Amniotic epithelial cell (primary cell): Measurements from ENCODE around the gene NRSN2.

ENCODE experiments used
- DNase-seq: peaks from one replicate; pipeline ENCODE4 v3.0.0-alpha.2; 2010; ENCODE audit warnings: low read depth

Gene NRSN2, protein sequence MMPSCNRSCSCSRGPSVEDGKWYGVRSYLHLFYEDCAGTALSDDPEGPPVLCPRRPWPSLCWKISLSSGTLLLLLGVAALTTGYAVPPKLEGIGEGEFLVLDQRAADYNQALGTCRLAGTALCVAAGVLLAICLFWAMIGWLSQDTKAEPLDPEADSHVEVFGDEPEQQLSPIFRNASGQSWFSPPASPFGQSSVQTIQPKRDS

DNA sequence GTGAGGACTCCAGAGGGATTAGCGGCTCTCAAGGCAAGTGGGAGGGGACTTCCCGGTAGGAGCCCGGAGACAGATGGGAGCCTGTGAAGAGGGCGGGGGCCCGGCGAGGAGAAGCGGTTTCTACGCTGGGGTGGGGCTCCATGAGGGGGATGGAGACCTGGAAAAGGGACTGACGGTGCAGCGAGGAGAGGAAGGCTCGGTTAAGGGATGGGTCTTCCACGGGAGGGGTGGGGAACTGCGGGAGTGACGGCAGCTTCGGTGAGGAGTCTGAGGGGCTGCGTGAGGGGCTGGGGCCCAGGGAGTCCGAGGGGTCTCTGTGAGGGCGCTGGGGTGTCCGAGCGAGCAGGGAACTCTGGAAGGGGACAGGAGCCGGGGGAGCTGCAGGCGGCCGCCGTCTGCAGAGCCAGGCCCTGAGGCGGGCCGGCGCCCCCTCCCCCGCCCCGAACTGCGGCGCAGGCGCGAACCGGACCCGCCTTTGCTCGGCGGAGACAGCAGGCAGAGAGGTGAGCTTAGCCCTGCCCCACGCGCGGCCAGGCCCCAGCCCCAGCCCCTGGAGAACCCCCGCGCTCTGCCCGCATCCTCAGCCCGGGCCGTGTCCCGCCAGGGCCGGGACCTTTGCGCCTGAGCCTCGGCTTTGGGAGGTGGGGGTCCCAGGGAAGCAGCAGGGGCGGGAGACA lies at the start of gene NRSN2:
Gene NRSN2 (plus strand): TSS at position 472 of the 677 bp plus-strand sequence. CDS start 2,533 bp downstream, outside the sequence.
- peak; percentile 61 for DNase-seq

DNA sequence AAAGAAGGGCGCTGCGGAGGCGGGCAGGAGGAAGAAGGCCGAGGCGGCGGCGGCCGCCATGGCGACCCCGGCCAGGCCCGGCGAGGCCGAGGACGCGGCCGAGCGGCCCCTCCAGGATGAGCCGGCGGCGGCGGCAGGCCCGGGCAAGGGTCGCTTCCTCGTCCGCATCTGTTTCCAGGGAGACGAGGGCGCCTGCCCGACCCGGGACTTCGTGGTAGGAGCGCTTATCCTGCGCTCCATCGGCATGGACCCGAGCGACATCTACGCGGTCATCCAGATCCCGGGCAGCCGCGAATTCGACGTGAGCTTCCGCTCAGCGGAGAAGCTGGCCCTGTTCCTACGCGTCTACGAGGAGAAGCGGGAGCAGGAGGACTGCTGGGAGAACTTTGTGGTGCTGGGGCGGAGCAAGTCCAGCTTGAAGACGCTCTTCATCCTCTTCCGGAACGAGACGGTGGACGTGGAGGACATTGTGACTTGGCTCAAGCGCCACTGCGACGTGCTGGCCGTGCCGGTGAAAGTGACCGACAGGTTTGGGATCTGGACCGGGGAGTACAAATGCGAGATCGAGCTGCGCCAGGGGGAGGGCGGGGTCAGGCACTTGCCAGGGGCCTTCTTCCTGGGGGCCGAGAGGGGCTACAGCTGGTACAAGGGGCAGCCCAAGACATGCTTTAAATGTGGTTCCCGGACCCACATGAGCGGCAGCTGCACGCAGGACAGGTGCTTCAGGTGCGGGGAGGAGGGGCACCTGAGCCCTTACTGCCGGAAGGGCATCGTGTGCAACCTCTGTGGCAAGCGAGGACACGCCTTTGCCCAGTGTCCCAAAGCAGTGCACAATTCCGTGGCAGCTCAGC lies 48.8 kb upstream of the NRSN2 start:
- DNase-seq = peak; percentile 62

DNA sequence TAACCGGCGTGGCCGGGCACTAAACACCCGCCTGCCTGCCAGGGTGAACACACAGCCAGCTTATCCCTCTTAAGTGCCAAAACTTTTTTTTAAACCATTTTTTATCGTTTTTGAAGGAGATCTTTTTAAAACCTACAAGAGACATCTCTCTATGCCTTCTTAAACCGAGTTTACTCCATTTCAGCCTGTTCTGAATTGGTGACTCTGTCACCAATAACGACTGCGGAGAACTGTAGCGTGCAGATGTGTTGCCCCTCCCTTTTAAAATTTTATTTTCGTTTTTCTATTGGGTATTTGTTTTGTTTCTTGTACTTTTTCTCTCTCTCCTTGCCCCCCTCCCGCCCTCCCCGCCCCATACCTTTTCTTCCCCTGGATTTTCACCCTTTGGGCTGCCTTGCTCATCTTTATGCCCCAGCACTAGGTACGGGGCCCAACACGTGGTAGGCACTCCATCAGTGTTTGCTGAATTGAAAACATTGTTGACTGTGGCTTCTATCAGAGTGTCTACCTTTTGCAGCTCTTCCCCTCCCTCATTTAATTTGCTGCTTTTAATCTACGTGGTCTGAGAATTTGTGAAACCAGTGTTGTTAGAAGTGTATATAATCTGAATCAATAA lies 48.0 kb upstream of the NRSN2 start:
- DNase-seq = no peak

DNA sequence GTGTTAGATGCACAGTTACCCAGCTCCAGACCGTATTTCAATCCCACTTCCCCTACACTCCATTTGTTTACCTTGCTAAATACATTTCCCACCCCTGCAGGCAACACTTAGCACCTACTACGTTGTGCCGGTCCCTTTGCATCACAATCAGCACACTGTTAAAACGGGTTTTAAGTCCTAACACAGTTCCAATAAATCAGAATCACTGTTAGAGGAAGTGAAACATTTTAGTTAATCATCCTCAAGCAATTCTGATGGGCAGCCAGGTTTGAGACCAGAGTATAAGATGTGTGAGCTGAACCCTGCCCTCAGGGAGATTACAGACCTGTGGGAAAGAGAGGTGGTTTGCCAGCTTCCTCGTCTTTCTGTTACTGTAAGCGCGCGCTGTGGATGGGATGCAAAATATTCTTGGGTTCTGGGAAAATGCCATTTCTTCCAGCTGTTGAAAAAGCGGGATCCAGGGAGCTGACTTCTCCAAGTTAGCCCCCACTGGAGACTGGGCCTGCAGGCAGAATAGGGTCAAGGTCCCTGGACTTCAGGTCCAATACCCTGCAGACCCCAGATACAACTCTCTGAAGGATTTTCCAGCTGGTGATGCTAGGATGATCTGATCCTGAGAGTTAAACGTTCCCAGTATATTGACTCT lies 46.4 kb upstream of the NRSN2 start:
- no peak for DNase-seq

DNA sequence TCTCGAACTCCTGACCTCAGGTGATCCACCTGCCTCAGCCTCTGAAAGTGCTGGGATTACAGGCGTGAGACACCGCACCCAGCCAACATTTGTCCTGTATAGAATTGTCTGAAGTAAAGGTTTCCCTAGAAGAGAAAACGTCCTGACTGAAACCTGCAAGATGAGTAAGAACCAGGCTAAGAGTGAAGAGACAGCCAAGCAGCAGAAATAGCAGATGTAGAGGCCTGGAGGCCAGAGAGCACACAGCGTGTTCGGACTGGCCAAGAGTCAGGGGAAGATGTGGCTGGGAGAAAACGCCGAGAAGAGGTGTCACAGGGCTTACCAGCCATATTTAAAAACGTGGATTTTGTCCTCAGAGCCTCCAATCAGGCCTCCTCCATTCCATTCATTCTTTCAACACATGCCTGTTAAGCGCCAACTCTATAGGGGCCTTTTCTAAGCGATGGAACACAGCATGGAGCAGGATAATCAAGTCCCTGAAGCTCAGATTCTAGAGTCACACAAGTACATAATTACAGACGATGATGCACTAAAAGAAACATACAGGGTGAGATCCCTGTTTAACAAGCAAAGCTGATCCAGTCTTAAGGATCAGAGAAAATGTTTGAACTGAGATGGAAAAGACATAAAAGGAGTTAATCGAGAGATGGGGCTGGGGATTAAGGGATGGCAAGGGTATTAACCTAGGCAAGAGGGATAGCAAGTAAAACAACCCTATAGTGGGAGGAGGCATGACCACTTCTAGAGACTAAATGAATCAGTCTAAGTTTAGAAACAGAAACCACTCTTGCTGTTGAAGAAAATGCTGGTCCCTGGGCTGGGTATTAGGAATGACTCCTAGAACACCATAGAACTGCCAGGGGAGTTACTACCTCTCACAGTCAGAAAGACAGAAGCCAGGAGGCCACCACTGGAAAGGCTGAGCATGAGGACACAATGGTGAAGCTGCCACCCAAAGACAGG lies 44.7 kb upstream of the NRSN2 start:
- DNase-seq = no peak

DNA sequence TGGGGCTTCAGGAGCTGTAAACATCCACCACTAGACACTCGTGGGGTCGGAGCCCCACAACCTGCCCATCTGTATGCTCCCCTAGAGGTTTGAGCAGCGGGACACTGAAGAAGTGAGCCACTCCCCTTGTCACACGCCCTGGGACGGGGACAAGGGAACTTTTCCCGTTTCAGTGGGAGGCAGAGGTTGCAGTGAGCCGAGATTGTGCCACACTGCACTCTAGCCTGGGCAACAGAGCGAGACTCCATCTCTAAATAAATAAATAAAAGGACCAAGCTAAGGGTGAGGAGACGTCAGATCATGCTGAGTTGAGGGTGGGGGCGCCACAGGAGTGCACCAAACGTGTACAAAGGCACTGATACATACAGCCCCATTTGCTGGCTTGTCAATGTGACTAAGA lies 41.2 kb upstream of the NRSN2 start:
- DNase-seq = no peak

DNA sequence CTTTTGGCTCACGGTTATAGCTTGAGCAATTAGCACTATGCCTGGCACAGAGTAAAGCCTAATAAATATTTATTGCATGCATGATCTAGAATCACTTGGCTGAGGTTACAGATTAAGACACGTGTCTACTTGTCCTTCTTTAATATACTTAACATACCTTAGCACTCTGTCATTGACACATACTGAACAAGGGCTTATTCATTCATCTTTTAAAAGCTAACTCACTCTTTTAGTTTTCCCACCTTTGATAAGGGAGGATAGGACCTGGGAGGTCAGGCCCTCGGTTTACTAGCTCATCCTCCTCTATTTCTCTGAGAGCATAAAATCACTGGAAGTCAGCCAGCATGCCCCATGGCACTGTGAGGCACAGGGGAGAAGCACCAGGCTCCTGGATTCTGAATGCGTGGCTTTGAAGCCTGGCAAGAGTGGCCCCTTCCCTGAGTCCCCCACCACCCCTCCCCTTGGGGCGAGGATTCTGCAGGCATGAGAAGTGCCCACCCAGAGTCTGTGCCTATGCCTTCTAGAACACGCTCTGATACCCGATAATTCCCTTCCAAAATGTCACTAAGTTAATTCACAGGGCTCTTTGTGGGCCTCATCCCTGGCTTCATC lies 38.4 kb upstream of the NRSN2 start:
- no peak for DNase-seq

DNA sequence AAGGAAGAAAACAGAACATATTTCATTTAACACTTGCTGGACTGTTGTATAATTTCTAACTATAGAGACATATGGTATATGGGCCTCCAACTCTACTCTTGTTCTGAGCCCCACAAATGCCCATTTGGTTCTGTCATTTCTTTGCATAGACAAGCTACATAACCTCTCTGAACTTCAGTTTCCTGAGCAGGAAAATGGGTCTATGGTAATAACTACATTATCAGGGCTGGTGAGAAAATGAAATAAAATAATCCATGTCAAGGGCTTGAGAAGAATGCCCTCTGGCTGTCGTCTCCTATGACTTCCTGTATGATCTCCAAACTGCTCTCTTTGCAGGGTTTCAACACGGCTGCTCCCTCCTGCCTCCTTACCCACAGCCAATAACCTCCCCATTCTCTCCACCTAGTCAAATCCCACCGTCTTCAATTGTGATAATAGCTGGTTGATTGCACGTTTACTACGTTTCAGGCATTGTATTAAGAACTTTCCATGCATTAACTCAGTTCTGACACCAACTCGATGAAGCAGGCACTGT lies 37.5 kb upstream of the NRSN2 start:
- peak; percentile 48 for DNase-seq

DNA sequence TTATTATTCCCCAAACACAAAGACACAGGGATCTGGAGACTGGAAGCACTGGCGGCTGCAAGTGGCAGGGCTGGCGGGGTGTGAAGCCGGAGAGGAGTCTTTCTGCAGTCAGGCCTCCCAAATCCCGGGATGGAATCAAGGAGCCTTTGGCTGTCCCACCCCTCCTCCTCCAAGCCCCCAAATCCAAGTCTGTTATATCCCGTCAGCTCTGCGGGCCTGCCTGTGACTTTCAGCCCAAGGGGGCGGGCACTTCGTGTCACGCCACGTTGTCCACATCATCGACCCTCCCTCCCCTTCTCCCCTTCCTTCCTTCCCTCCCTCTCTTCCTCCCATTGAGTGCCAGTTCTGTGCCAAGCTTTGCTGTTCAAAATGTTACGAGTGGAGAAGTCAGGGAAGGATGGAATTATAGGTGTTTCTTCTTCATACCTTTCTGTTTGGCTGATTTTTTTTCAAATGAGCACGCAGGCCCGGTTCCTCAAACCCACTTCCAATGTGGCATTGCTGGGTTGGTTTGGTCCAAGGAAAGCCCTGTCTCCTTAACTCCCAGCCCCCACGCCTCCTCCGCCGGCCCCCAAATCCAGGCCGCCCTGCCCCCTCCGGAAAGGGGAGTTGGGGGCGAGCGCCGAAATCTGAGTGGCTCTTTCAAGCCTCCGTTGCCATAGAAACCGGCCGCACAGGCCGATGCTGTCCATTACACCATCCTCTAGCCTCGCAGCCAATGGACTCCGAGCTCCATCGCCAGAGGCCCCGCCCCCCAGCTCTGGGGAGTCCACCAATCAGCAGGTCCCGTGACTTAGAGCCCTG lies 36.9 kb upstream of the NRSN2 start:
- DNase-seq = peak; percentile 98

DNA sequence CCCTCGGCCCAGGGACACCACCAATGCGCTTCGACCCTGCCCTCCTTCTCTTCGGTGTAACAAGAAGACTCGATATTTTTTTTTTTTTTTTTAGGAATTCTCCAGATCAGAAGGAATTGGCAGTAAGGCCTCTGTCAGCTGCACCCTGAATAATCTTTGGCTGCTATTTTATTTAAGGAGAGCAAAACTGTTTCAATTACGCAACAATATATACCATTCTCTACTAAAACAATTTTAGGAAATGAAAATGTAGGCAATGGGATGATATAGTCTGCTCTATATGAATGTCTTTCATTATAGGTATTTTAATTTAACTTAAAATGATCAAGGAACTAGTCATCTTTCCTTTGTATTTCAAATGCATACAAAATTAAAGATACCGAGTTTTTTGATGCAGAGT lies 36.3 kb upstream of the NRSN2 start:
- no peak for DNase-seq

DNA sequence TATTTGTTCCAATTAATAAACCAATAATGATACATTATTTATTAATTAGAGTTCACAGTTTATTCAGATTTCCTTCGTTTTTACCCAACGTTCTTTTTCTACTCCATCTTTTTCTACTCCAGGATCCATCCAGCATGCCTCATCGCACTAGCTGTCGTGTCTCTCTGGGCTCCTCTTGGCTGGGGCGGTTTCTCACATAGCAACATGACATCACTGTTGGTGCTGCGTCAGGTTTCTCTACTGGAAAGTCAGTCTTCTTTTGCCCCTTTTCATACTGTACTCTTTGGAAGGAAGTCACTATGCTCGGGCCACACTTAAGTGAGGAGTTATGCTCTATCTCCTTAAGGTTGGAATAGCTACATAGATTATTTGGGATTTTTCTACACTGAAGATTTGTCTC lies 35.3 kb upstream of the NRSN2 start:
- no peak for DNase-seq

DNA sequence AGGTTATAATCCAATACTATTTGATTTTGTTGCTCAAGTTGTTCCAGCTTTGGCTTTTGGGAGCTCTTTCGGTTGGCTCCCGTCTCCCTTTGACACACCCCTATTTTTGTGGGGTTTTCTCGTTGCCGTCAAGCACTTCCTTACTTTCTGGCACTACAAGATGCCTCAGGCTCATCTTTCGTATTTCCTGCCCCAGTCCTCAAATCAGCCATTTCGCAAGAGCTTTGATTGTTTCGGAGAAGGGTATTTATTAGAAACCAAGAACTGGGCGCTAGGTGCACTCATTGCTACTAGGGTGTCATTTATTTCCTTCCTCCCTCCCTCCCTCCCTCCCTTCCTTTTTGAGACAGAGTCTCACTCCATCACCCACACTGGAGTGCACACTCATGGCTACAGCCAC lies 34.8 kb upstream of the NRSN2 start:
- no peak for DNase-seq

DNA sequence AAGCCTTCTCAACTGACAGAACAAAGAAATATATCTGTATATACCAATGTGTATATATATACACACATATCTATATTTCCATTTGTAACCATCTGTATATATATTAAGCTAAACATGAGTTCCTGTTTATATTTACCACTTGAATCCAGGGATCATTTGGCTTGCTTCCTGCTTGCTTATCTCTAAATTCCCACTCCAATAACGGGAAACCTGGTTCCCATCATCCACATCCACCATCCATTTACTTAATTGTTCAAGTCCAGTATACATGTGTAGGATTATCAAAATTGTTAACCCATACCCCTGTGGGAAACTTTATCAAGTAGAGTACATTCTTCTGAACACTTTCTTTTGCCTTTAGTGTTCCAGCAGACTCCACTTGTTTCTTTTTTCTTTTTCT lies 34.0 kb upstream of the NRSN2 start:
- DNase-seq = no peak

DNA sequence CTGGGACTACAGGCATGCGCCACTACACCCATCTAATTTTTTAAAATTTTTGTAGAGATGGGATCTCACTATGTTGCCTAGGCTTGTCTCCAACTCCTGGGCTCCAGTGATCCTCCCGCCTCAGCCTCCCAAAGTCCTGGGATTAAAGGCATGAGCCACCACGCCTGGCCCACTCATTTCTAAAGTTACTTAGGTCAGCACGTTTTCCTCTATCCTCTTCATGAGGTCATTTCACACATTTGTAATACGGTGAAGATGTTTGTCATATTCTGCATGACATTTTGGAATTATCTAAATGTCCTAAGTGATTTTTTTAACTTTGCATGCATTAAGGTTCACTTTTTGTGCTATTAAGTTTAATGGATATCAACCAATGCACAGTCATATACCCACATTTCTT lies 33.5 kb upstream of the NRSN2 start:
- DNase-seq = no peak

DNA sequence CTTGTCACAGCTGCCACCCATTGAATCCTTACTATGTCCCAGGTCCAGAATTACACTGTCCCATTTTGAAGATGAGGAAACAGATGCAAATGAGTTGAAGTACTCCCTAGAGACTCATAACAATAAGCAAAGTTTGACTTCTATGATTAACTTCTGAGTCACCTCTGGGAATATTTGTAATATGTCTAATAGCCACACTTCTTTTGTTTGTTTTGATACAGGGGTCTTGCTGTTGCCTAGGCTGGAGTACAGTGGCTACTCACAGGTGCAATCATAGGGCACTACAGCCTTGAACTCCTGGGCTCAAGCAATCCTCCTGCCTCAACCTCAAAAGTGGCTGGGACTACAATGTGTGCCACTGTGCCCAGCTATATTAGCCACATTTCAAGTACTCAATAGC lies 33.0 kb upstream of the NRSN2 start:
- DNase-seq = peak; percentile 62

DNA sequence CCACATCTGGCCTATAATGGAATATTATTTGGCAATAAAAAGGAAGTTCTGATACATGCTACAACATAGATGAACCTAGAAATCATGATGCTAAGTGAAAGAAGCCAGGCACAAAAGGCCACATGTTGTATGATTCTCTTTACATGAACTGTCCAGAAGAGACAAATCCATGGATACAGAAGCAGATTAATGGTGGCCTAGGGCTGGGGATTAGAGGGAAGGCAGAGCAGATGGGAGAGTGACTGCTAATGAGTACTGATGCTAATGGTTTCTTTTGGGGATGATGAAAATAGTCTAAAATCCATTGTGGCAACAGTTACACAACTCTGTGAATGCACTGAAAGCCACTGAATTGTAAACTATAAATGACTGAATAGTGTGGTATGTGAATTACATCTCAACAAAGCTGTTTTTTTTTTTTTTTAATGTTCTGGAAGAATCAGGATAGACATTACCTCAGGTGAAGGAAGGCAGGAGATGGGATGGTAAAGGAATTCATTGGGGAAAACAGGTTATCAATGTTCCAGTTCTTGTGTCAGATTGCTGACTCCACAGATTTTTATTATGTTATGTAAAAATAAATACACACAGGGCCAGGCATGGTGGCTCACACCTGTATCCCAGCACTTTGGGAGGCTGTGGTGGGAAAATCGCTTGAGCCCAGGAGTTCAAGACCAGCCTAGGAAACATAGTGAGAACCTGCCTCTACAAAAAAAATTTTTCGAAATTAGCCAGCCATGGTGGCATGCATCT lies 30.4 kb upstream of the NRSN2 start:
- DNase-seq = peak; percentile 82

DNA sequence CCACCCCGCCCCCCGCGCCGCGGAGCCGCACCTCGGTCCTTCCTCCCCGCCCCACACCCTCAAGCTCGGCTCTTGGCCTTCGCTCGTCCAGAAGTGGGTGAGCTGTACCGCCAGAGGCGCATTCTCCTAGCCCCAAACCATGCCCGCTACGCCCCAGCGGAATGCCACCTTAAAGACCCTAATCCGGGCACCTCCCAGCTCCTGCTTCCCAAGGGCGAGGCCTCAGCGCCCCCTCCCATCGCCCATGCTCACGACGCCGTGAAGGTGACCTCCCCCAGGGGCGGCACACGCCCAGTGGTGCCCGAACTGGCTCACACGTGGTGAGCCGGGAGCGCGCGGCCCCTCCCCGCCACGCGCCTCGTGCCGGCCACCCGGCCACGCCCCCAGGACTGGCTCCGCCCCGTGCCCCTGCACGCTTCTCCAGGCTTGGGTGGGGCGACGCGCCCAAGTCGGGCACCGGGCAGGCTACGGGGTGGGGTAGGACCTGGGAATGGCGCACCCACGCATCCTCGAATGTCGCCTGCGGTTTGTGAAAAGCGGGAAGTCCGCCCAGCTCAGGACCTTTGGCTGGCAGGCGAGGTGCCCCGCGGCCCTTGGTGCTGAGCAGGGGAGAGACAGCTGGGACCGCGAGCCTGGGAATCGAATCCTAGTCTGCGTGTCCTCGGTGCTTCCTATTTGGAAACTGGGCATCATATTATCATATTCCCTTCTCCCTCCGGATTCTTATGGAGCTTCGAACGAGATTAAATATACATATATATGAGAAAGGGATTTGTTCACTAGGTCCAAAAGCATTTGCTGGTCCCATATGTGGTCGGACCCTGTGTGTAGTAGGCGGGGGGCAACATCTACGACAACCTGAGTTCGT lies 22.5 kb upstream of the NRSN2 start:
- DNase-seq = peak; percentile 67
